Adrenal gland (tissue), 5 donors: Measurements from ENCODE around the gene ENOX1.

ENCODE experiments used
- CTCF ChIP-seq, 6 experiments: fragments of 450-650 bp in 4 of 6; fragments of 200-600 bp in 2 of 6; sonication (generic) in 1 of 6; IDR thresholded peaks; 1 replicate in 5 of 6; 2 replicates in 1 of 6; pipeline versions ENCODE4 v1.5.1 to v1.8.0; 2016 to 2021; ENCODE audit warnings: antibody characterized with exemption in 6 of 6, mild to moderate bottlenecking in 2 of 6, moderate library complexity in 1 of 6
- POLR2A ChIP-seq, 2 donors: fragments of 450-650 bp; IDR thresholded peaks; one replicate each; pipeline ENCODE4 v1.6.1; 2017; ENCODE audit warnings: antibody characterized with exemption in 2 of 2, mild to moderate bottlenecking in 2 of 2, moderate library complexity in 1 of 2
- donor health status: DM: no; HTN: no; CAD: no.

DNA sequence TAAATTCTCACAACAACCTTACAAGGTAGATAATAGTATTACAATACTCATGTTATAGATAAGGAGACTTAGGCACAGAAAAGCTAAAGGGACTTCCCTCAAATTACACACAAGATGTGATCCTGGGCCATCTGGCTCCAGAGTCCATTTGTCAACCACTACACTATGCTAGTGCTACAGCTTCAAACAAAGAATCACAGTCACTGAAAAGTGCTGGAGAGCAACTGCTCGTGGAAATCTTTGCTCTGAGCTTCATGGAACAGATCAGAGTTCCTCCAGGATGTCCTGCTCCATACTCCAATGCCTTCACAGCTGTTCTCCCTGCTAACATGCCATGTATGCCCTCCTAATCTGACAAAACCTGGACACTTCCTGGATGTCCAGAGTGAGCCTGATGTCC lies 271.2 kb downstream of the ENOX1 start:
- TF ChIP-seq CTCF (IDR thresholded peaks at IDR 0.05), result no peak
- no peak for TF ChIP-seq POLR2A (IDR thresholded peaks at IDR 0.05)
